Ecto neural progenitor cell (in vitro differentiated cells): ENCODE measurements around the gene NSG2.

Source experiments
- DNase-seq: peaks from one replicate; pipeline ENCODE4 v3.0.0-alpha.2; 2018; ENCODE audit warnings: low spot score

Gene NSG2

GRCh38 chr5:174151599-174152181, 106.2 kb downstream of the NSG2 start:
- DNase-seq: no peak

- DNase-seq: no peak
These were observed 109.1 kb downstream of the NSG2 start for GRCh38 chr5:174154559-174154958.

GRCh38 chr5:174155281-174155680, 109.8 kb downstream of the NSG2 start:
- no peak for DNase-seq

- DNase-seq: no peak
These were observed 110.2 kb downstream of the NSG2 start for GRCh38 chr5:174155706-174156105.

- DNase-seq: no peak
These were observed 111.5 kb downstream of the NSG2 start for GRCh38 chr5:174157048-174157447.
